Measurements from ENCODE around the gene LRRC53. TPM values are rescaled to one million over a fixed set of nuclear protein-coding genes. Genes with fewer than 3 reads are reported as not detected.

The LRRC53 gene
- total and polyA plus RNA-seq, 2 of the 8 experiments (the other 6 are each of a cell fraction or from before 2014, with no cell fraction given): not detected

- TF ChIP-seq YY1 (IDR thresholded peaks at IDR 0.05; ENCODE audit: low read depth, low read length): no peak
- TF ChIP-seq HDAC2 (IDR thresholded peaks at IDR 0.05; ENCODE audit: borderline replicate concordance in 1 of 2, low read depth in 2 of 2, low read length in 2 of 2): no peak
- TF ChIP-seq NANOG (IDR thresholded peaks at IDR 0.05; ENCODE audit: insufficient read depth, low read depth, low read length, poor library complexity, severe bottlenecking): no peak
- no peak for TF ChIP-seq BRCA1 (IDR thresholded peaks at IDR 0.05; ENCODE audit: low read depth, low read length)
These were observed 19.4 kb upstream of the LRRC53 start (continued) for GRCh38 chr1:74531796-74532195.

All from H1 (cell line).